ENCODE data around the gene ELF4. TPM values are rescaled to one million over a fixed set of nuclear protein-coding genes. Genes with fewer than 3 reads are reported as not detected.
A peak's percentile ranks its signal among the peaks of the same experiment; 100 is the strongest.

ELF4 gene
- total and polyA plus RNA-seq, 9 of the 15 experiments (the other 6 are each of a cell fraction or from before 2014, with no cell fraction given) = 5.9 to 55.8 (median 25.2) TPM

- Histone ChIP-seq H3K36me3 (ENCODE audit: control insufficient read depth, insufficient read depth, low read length) (peaks cover 18% of the 10 kb centered on the region; the same call in 1 of the 3 replicates), H3K79me2 (ENCODE audit: control insufficient read depth, insufficient read depth, low read length) (peaks cover 82% of the 10 kb centered on the region), H3K9me3 (replicated peaks; ENCODE audit: control insufficient read depth, insufficient read depth, low read depth, low read length) (no peaks in the 10 kb centered on the region), H3K4me2 (ENCODE audit: insufficient read depth, low read length) (no peak overlapping the region), H3K4me1 (replicated peaks in 1 of 2; ENCODE audit: control insufficient read depth in 2 of 2, insufficient read depth in 2 of 2, low read length in 2 of 2) (peaks cover 47 to 50% of the 10 kb centered on the region in 2 experiments), H3K9ac (ENCODE audit: insufficient read depth in 1 of 2, low read depth in 2 of 2, low read length in 2 of 2) (peak overlapping the region in 1 of 2 experiments; percentile 71; a peak in 2 of 4 replicates), H3K27me3 (ENCODE audit: control insufficient read depth in 2 of 2, insufficient read depth in 2 of 2, low read length in 2 of 2) (no peaks in the 10 kb centered on the region), H3K4me3 (no peak overlapping the region), H4K20me1 (replicated peaks; ENCODE audit: control insufficient read depth, insufficient read depth, low read length) (peaks cover 6% of the 10 kb centered on the region; the same call in 1 of the 2 replicates), H3K9me1 (ENCODE audit: control insufficient read depth, insufficient read depth, low read length) (peaks cover 2% of the 10 kb centered on the region), H2AFZ (ENCODE audit: low read depth, low read length) (no peak overlapping the region), H3K27ac (ENCODE audit: extremely low read depth, low read depth, low read length) (no peak overlapping the region)
- 84% methylated on average over 4 of the region's 8 CpGs for WGBS (ENCODE audit: insufficient coverage, low coverage, missing lambda C conversion rate)
- no peak for DNase-seq (ENCODE audit: extremely low read depth in 1 of 4, low spot score in 3 of 4)
- no TSS peak for BruUV-seq (replicated peaks)
- ChIA-PET POLR2A (interaction anchor here (0.7 to 2.6 kb wide), 2 partner anchors 11 to 14 kb away, joined by 3 to 12 read pairs; no protein-coding TSS in a partner anchor), CTCF (ENCODE audit: low intra/inter-chr PET ratio) (no interaction called here)
- TF ChIP-seq POLR2AphosphoS5 (IDR thresholded peaks at IDR 0.05; ENCODE audit: control insufficient read depth, insufficient read depth, low read depth, low read length) = no peak
- TF ChIP-seq POLR2G (IDR thresholded peaks at IDR 0.05; ENCODE audit: low read depth, low read length) = 0 out of 2 replicates have a peak, but pooled peaks have one; percentile 22
- intact Hi-C loops (cut with micrococcal nuclease) (no loop called here), in situ Hi-C loops (cut with MboI) (no loop called here)
- no peak for FAIRE-seq
- ATAC-seq = no peak
Observed at GRCh38 chrX:130094696-130095095, 15.6 kb downstream of the ELF4 start.

GRCh38 chrX:130093271-130093670 is 17.0 kb downstream of the ELF4 start:
- H3K27ac ChIP-seq (ENCODE audit: extremely low read depth, low read depth, low read length) = no peak overlapping the region
- no peak for ATAC-seq
- intact Hi-C loops (cut with micrococcal nuclease) (no loop called here), in situ Hi-C loops (cut with MboI) (no loop called here)
- no peaks in the 10 kb centered on the region for H3K9me3 ChIP-seq (replicated peaks; ENCODE audit: control insufficient read depth, insufficient read depth, low read depth, low read length)
- DNase-seq (ENCODE audit: extremely low read depth in 1 of 4, low spot score in 3 of 4) = no peak
- WGBS (ENCODE audit: insufficient coverage, low coverage, missing lambda C conversion rate) = 74% methylated on average over 2 of the region's 2 CpGs
- H2AFZ ChIP-seq (ENCODE audit: low read depth, low read length) = no peak overlapping the region
- POLR2A ChIA-PET = no interaction called here
- H3K27me3 ChIP-seq (ENCODE audit: control insufficient read depth in 2 of 2, insufficient read depth in 2 of 2, low read length in 2 of 2) = no peaks in the 10 kb centered on the region
- peaks cover 6% of the 10 kb centered on the region for H4K20me1 ChIP-seq (replicated peaks; ENCODE audit: control insufficient read depth, insufficient read depth, low read length)
- peaks cover 2% of the 10 kb centered on the region for H3K9me1 ChIP-seq (ENCODE audit: control insufficient read depth, insufficient read depth, low read length)
- FAIRE-seq = no peak
- H3K4me1 ChIP-seq (replicated peaks in 1 of 2; ENCODE audit: control insufficient read depth in 2 of 2, insufficient read depth in 2 of 2, low read length in 2 of 2) = peaks cover 42% of the 10 kb centered on the region in 2 experiments
- BruUV-seq (replicated peaks) = no TSS peak
- CTCF ChIA-PET (ENCODE audit: low intra/inter-chr PET ratio) = no interaction called here
- peak overlapping the region in 1 of 2 experiments; percentile 68; a peak in 2 of 4 replicates for H3K9ac ChIP-seq (ENCODE audit: insufficient read depth in 1 of 2, low read depth in 2 of 2, low read length in 2 of 2)
- H3K79me2 ChIP-seq (ENCODE audit: control insufficient read depth, insufficient read depth, low read length) = peaks cover 83% of the 10 kb centered on the region
- peaks cover 19% of the 10 kb centered on the region; the same call in 1 of the 3 replicates for H3K36me3 ChIP-seq (ENCODE audit: control insufficient read depth, insufficient read depth, low read length)
- H3K4me2 ChIP-seq (ENCODE audit: insufficient read depth, low read length) = no peak overlapping the region
- no peak overlapping the region for H3K4me3 ChIP-seq
- TF ChIP-seq TSHZ1 (CRISPR knock-in tag; IDR thresholded peaks at IDR 0.05) = no peak
- no peak for TF ChIP-seq ZNF639 (CRISPR knock-in tag; conservative IDR thresholded peaks at IDR 0.05 in 1 of 2, IDR thresholded peaks at IDR 0.05 in 1 of 2)
- TF ChIP-seq NFE2L1 (tag; IDR thresholded peaks at IDR 0.05; ENCODE audit: borderline replicate concordance, low read depth) = no peak
- no peak for TF ChIP-seq ZNF146 (CRISPR knock-in tag; IDR thresholded peaks at IDR 0.05; ENCODE audit: unreplicated experiment)
- no peak for TF ChIP-seq ZNF431 (CRISPR knock-in tag; IDR thresholded peaks at IDR 0.05)
- TF ChIP-seq PYGO2 (tag; IDR thresholded peaks at IDR 0.05) = no peak
- TF ChIP-seq MTF1 (CRISPR knock-in tag; IDR thresholded peaks at IDR 0.05; ENCODE audit: borderline replicate concordance) = no peak
- TF ChIP-seq SPI1 (IDR thresholded peaks at IDR 0.05; ENCODE audit: borderline replicate concordance, low read depth, low read length) = no peak

All from K562 (cell line).